PC-3 (cell line): ENCODE measurements around the gene RTP3.

Experiments
- CTCF ChIP-seq: fragments of 300-600 bp; sonication (generic); conservative IDR thresholded peaks from 2 replicates; pipeline ENCODE4 v1.5.1; 2017; ENCODE audit warnings: antibody characterized with exemption, low read depth, mild to moderate bottlenecking, low read length
- EZH2 ChIP-seq: fragments of 300-600 bp; sonication (generic); IDR thresholded peaks from one replicate; pipeline ENCODE4 v1.6.1; 2017; ENCODE audit warnings: antibody characterized with exemption, mild to moderate bottlenecking, low read length; ENCODE audit not compliant: unreplicated experiment
- EZH2phosphoT487 ChIP-seq: fragments of 300-600 bp; sonication (generic); IDR thresholded peaks from 2 replicates; pipeline ENCODE4 v1.6.1; 2018; ENCODE audit warnings: mild to moderate bottlenecking, antibody characterized with exemption, low read length, borderline replicate concordance

GRCh38 chr3:46539443-46540005 lies 41.7 kb downstream of the RTP3 start:
- no peak for TF ChIP-seq CTCF
- TF ChIP-seq EZH2 = no peak
- TF ChIP-seq EZH2phosphoT487 = no peak
